ENCODE results near the gene SMIM5.

- TF ChIP-seq, protein P1, sequence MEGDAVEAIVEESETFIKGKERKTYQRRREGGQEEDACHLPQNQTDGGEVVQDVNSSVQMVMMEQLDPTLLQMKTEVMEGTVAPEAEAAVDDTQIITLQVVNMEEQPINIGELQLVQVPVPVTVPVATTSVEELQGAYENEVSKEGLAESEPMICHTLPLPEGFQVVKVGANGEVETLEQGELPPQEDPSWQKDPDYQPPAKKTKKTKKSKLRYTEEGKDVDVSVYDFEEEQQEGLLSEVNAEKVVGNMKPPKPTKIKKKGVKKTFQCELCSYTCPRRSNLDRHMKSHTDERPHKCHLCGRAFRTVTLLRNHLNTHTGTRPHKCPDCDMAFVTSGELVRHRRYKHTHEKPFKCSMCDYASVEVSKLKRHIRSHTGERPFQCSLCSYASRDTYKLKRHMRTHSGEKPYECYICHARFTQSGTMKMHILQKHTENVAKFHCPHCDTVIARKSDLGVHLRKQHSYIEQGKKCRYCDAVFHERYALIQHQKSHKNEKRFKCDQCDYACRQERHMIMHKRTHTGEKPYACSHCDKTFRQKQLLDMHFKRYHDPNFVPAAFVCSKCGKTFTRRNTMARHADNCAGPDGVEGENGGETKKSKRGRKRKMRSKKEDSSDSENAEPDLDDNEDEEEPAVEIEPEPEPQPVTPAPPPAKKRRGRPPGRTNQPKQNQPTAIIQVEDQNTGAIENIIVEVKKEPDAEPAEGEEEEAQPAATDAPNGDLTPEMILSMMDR (IDR thresholded peaks at IDR 0.05) = no peak
- TF ChIP-seq POLR2AphosphoS5 (IDR thresholded peaks at IDR 0.05; ENCODE audit: insufficient read depth in 1 of 2, low read depth in 1 of 2) = no peak
Measured at GRCh38 chr17:75595284-75595919, 37.8 kb upstream of the SMIM5 start.
